ENCODE data around the gene CCDC170. TPM values are rescaled to one million over a fixed set of nuclear protein-coding genes. Genes with fewer than 3 reads are reported as not detected.

CCDC170 gene
- total RNA-seq, 1 donor from 2014 or later = not detected

DNA sequence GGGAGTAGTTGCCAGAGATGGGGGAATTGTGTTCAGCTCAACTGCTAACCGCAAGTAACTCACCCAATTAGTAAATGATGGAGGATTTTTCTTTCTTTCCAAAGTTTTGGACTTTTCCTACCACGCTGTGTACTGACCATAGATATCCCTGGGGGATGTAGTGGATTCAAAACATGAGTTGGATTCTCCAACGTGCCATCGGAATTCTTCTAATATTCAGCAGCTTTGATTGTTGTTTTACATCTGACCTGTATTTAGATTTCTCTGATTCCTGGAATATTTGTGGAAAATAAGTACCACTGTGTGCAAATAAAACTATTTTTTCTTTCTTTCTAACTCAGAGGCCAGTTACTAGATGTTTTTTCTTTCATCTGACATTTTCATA lies 1.1 kb downstream of the CCDC170 start:
- Histone ChIP-seq H3K36me3 (ENCODE audit: control insufficient read depth, insufficient read depth, low read length) (no peaks in the 10 kb centered on the region), H3K27me3 (ENCODE audit: control insufficient read depth, insufficient read depth, low read length) (peaks cover 2% of the 10 kb centered on the region), H3K4me3 (ENCODE audit: low read depth, low read length) (peak overlapping the region; percentile 43)
- no peak for DNase-seq (ENCODE audit: low read depth)
- TF ChIP-seq, protein P1, sequence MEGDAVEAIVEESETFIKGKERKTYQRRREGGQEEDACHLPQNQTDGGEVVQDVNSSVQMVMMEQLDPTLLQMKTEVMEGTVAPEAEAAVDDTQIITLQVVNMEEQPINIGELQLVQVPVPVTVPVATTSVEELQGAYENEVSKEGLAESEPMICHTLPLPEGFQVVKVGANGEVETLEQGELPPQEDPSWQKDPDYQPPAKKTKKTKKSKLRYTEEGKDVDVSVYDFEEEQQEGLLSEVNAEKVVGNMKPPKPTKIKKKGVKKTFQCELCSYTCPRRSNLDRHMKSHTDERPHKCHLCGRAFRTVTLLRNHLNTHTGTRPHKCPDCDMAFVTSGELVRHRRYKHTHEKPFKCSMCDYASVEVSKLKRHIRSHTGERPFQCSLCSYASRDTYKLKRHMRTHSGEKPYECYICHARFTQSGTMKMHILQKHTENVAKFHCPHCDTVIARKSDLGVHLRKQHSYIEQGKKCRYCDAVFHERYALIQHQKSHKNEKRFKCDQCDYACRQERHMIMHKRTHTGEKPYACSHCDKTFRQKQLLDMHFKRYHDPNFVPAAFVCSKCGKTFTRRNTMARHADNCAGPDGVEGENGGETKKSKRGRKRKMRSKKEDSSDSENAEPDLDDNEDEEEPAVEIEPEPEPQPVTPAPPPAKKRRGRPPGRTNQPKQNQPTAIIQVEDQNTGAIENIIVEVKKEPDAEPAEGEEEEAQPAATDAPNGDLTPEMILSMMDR (IDR thresholded peaks at IDR 0.05; ENCODE audit: insufficient read depth, low read length, severe bottlenecking) = no peak
- FAIRE-seq = no peak

DNA sequence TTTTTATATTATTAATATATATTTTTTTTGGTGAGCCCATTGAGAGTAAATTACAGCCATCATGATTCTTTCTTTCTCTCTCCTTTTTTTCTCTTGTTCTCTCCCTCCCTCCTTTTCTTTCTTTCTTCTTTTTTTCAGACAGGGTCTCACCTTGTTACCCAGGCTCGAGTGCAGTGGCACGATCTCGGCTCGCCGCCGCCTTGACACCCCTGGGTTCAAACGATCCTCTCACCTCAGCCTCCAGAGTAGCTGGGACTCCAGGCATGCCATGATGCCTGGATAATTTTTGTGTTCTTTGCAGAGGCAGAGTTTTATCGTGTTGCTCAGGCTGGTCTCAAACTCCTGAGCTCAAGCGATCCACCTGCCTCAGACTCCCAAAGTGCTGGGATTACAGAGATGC lies 1.6 kb downstream of the CCDC170 start:
- Histone ChIP-seq H3K27me3 (ENCODE audit: control insufficient read depth, insufficient read depth, low read length) (peaks cover 2% of the 10 kb centered on the region), H3K36me3 (ENCODE audit: control insufficient read depth, insufficient read depth, low read length) (no peaks in the 10 kb centered on the region), H3K4me3 (ENCODE audit: low read depth, low read length) (no peak overlapping the region)
- DNase-seq (ENCODE audit: low read depth) = no peak
- FAIRE-seq = no peak
- TF ChIP-seq, protein P1 (IDR thresholded peaks at IDR 0.05; ENCODE audit: insufficient read depth, low read length, severe bottlenecking) = no peak

DNA sequence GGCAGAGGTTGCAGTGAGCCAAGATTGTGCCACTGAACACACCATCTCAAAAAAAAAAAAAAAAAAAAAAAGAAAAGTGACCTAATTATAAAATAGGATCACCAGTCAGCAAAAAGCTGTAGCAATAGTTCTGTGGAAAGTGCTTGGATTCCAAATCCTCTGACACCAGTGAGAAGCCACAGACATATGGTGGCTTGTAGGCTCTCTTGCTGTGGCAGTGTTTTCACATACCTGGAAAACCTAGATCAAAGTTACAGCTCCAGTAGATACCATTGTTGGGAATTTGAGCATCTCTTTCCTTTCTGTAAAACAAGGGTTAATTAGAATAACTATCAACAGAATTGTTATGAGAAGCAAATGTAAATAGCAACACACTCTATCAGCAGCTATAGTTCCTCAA lies 4.1 kb downstream of the CCDC170 start:
- H3K36me3 ChIP-seq (ENCODE audit: control insufficient read depth, insufficient read depth, low read length) = no peaks in the 10 kb centered on the region
- peaks cover 2% of the 10 kb centered on the region for H3K27me3 ChIP-seq (ENCODE audit: control insufficient read depth, insufficient read depth, low read length)
- DNase-seq (ENCODE audit: low read depth) (no peak), FAIRE-seq (no peak)
- TF ChIP-seq, protein P1 (IDR thresholded peaks at IDR 0.05; ENCODE audit: insufficient read depth, low read length, severe bottlenecking) = no peak
- no peak overlapping the region for H3K4me3 ChIP-seq (ENCODE audit: low read depth, low read length)

DNA sequence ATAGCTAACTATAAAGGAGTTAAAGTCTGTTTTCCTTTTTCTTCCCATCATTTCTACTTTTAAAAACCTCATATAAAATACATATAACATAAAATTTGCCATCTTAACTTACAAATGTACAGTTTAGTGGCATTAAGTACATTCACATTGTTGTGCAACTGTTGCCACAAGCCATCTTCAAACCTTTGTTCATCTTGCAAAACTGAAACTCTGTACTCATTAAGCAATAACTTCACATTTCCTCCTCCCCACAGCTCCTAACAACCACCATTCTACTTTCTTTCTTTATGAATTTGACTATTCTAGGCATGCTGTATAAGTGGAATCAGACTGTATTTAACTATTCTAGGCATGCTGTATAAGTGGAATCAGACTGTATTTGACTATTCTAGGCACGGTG lies 4.5 kb downstream of the CCDC170 start:
- FAIRE-seq (no peak), DNase-seq (ENCODE audit: low read depth) (peak; percentile 55)
- H3K4me3 ChIP-seq (ENCODE audit: low read depth, low read length) = no peak overlapping the region
- no peaks in the 10 kb centered on the region for H3K36me3 ChIP-seq (ENCODE audit: control insufficient read depth, insufficient read depth, low read length)
- H3K27me3 ChIP-seq (ENCODE audit: control insufficient read depth, insufficient read depth, low read length) = peaks cover 2% of the 10 kb centered on the region
- TF ChIP-seq, protein P1 (IDR thresholded peaks at IDR 0.05; ENCODE audit: insufficient read depth, low read length, severe bottlenecking) = no peak

DNA sequence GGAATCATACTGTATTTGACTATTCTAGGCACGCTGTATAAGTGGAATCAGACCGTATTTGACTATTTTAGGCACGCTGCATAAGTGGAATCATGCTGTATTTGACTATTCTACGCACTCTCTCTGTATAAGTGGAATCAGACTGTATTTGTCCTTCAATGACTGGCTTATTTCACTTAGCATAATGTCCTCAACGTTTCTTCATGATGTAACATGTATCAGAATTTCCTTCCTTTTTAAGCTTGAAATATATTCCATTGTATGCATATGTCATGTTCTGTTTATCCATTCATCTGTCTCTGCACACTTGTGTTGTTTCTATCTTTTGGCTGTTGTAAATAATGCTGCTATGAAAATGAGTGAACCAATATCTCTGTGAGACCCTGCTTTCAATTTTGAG lies 5.7 kb downstream of the CCDC170 start:
- Histone ChIP-seq H3K4me3 (ENCODE audit: low read depth, low read length) (no peak overlapping the region), H3K27me3 (ENCODE audit: control insufficient read depth, insufficient read depth, low read length) (peaks cover 2% of the 10 kb centered on the region), H3K36me3 (ENCODE audit: control insufficient read depth, insufficient read depth, low read length) (no peaks in the 10 kb centered on the region)
- TF ChIP-seq, protein P1 (IDR thresholded peaks at IDR 0.05; ENCODE audit: insufficient read depth, low read length, severe bottlenecking) = no peak
- DNase-seq (ENCODE audit: low read depth) (no peak), FAIRE-seq (no peak)

DNA sequence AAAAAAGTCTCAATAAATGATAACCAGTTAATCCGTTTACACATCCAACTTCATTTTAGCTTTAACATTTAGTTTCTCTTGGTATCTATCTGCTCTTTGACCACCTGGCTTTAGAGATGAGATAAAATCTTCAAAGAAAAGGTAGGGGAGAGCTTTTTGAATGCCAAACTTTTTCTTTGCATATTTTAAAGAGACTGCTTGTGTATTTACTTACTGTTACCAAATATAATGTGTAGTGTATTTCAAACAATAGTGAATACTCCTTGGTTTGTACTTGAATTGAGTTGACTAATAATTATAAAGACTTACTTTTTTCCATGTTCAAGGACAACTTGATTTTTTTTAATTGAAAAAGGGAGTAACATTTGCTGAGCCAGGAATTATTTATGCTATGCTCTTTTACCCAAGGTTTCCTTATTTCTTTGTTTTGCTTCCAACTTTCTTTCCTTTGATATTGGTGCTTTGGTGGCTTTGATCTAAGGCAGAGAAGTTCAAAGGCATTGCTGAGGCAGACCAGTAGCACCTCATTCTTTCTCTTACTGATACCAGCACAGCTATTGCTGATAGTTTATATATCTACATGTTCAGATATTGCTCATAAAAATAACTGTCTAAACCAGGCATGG lies 7.8 kb downstream of the CCDC170 start:
- no peaks in the 10 kb centered on the region for H3K27me3 ChIP-seq (ENCODE audit: control insufficient read depth, insufficient read depth, low read length)
- no peaks in the 10 kb centered on the region for H3K36me3 ChIP-seq (ENCODE audit: control insufficient read depth, insufficient read depth, low read length)
- DNase-seq (ENCODE audit: low read depth) (no peak), FAIRE-seq (no peak)
- TF ChIP-seq, protein P1 (IDR thresholded peaks at IDR 0.05; ENCODE audit: insufficient read depth, low read length, severe bottlenecking) = no peak
- H3K4me3 ChIP-seq (ENCODE audit: low read depth, low read length) = no peak overlapping the region
